ENCODE data around the gene TFIP11. TPM values are rescaled to one million over a fixed set of nuclear protein-coding genes. Genes with fewer than 3 reads are reported as not detected.

Gene TFIP11
- total RNA-seq, 2 experiments from 2014 or later, result 111 TPM

DNA sequence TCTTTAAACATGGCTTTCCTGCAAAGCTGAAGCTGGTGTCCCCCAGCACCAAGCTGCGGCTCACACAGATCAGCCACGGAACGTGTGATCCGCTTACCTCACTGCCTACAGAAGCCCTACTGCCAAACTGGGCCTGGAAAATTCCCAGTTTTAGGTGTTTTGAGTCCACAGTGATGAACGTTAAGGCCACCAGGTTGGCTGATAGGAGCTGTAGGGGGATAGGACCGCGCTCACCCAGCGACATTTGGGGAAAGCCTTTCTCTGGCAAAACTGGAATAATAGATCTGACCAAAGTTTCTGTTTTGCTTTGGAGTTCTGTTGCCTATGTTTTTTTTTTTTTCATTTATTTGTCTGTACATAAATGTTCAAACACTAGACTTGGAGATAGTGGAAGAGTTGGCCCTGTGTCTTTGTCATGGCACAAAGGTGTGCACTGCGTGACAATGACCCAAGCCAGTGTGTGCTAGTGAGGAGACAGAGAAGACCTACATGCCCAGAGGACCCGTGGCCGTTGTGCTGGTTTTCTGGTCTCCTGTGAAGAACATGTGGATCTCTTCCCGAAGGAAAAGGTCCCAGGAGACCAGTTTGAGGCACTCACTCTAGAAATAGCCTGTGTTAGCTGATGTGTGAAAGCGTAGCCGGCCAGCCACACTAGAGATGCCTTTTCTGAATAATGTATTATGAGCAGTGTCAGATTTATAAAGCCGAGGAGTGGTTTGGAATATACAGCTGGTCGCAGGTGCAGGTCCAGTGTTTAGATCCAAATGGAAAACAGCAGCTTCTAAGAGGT lies 68.2 kb downstream of the TFIP11 start:
- TF ChIP-seq, protein P1, sequence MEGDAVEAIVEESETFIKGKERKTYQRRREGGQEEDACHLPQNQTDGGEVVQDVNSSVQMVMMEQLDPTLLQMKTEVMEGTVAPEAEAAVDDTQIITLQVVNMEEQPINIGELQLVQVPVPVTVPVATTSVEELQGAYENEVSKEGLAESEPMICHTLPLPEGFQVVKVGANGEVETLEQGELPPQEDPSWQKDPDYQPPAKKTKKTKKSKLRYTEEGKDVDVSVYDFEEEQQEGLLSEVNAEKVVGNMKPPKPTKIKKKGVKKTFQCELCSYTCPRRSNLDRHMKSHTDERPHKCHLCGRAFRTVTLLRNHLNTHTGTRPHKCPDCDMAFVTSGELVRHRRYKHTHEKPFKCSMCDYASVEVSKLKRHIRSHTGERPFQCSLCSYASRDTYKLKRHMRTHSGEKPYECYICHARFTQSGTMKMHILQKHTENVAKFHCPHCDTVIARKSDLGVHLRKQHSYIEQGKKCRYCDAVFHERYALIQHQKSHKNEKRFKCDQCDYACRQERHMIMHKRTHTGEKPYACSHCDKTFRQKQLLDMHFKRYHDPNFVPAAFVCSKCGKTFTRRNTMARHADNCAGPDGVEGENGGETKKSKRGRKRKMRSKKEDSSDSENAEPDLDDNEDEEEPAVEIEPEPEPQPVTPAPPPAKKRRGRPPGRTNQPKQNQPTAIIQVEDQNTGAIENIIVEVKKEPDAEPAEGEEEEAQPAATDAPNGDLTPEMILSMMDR (IDR thresholded peaks at IDR 0.05), result no peak
- H3K4me1 Mint-ChIP-seq (ENCODE audit: low read depth), result no peaks in the 10 kb centered on the region
- no peak overlapping the region for H3K27ac Mint-ChIP-seq

DNA sequence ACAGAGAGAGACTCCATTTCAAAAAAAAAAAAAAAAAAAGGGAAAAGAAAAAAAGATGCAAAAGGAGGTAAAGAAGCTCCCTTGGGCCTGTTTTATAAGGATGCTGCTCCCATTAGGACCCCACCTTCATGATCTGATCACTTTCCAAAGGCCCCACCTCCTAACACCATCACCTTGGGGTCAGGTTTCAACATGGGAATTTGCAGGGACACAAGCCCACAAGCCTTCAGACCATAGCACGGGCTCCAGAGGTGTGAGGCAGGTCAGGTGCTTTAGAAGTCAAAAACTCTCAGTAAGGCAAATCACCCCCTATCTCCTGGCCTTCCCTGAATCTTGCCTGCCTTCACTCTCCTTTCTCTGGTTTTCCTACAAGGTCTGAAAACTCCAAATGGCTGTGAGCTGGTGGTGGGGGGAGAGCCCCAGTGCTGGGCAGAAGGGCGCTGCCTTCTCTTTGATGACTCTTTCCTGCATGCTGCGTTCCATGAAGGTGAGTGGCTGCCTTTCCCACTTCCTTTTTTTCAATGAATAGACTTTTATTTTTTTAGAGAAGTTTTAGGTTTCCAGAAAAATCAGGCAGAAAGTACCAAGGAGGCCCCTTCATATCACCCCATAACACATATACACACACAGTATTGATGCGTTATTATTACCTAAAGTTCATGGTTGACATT lies 70.1 kb downstream of the TFIP11 start:
- no peak for ATAC-seq (ENCODE audit: poor library complexity)
- CTCF ChIA-PET, result no interaction called here
- intact Hi-C loops (cut with DNase I, micrococcal nuclease), result no loop called here

More for the DNA sequence above, 68.2 kb downstream of the TFIP11 start:
- intact Hi-C loops (cut with DNase I, micrococcal nuclease), result no loop called here
- no peaks in the 10 kb centered on the region for H3K9me3 ChIP-seq (ENCODE audit: control insufficient read depth in 1 of 2, insufficient read depth in 1 of 2, low read length in 2 of 2)
- Mint-ChIP-seq H3K4me3 (no peak overlapping the region), H3K27me3 (no peaks in the 10 kb centered on the region), H3K36me3 (ENCODE audit: low read depth) (no peaks in the 10 kb centered on the region), H3K9me3 (no peaks in the 10 kb centered on the region)
- no peak for ATAC-seq (ENCODE audit: poor library complexity)
- no peak overlapping the region for H3K27ac ChIP-seq (ENCODE audit: low read depth in 1 of 2, low read length in 2 of 2)
- no peak overlapping the region for H3K4me3 ChIP-seq (ENCODE audit: low read length)
- ChIA-PET POLR2A (no interaction called here), CTCF (no interaction called here)
- H3K27me3 ChIP-seq (ENCODE audit: control insufficient read depth in 1 of 2, insufficient read depth in 2 of 2, low read length in 2 of 2), result no peaks in the 10 kb centered on the region
- DNase-seq, result no peak
- H3K36me3 ChIP-seq (ENCODE audit: insufficient read depth, low read length), result peaks cover 6% of the 10 kb centered on the region
- H3K4me1 ChIP-seq (ENCODE audit: insufficient read depth, low read length), result no peaks in the 10 kb centered on the region

More for the DNA sequence above, 70.1 kb downstream of the TFIP11 start:
- no peak for DNase-seq
- Mint-ChIP-seq H3K36me3 (ENCODE audit: low read depth) (no peaks in the 10 kb centered on the region), H3K27ac (no peak overlapping the region), H3K4me3 (no peak overlapping the region), H3K9me3 (no peaks in the 10 kb centered on the region), H3K27me3 (no peaks in the 10 kb centered on the region), H3K4me1 (ENCODE audit: low read depth) (no peaks in the 10 kb centered on the region)
- Histone ChIP-seq H3K27me3 (ENCODE audit: control insufficient read depth in 1 of 2, insufficient read depth in 2 of 2, low read length in 2 of 2) (no peaks in the 10 kb centered on the region), H3K27ac (ENCODE audit: low read depth in 1 of 2, low read length in 2 of 2) (no peak overlapping the region), H3K4me1 (ENCODE audit: insufficient read depth, low read length) (no peaks in the 10 kb centered on the region), H3K36me3 (ENCODE audit: insufficient read depth, low read length) (peaks cover 6% of the 10 kb centered on the region), H3K9me3 (ENCODE audit: control insufficient read depth in 1 of 2, insufficient read depth in 1 of 2, low read length in 2 of 2) (no peaks in the 10 kb centered on the region), H3K4me3 (ENCODE audit: low read length) (no peak overlapping the region)
- POLR2A ChIA-PET, result no interaction called here
- TF ChIP-seq, protein P1 (IDR thresholded peaks at IDR 0.05), result no peak

Small RNA genes lying within 50 kb of the gene (microRNA-seq; reads per million reads assigned to microRNA genes)
- 1.8 reads per million for gene MIR548J (ENCODE audit: borderline microRNAs expressed, borderline replicate concordance)

Other genes with a start within 250 kb of the TFIP11 start
- under 1 TPM; 0.70 to 0.85 TPM for gene ASPHD2, start 83.2 kb downstream of the TFIP11 start, total RNA-seq
- gene HPS4, start 28.7 kb downstream of the TFIP11 start, total RNA-seq, result 10 to 100 TPM; 61.6 to 67.0 TPM
- 10 to 100 TPM; 25.8 to 27.2 TPM for gene SRRD, start 28.6 kb downstream of the TFIP11 start, total RNA-seq
- 1 to 10 TPM; 7.2 to 7.4 TPM for gene TPST2, start 77.7 kb upstream of the TFIP11 start, total RNA-seq
- gene CRYBB1, start 105.6 kb upstream of the TFIP11 start, total RNA-seq, result not detected
- not detected for gene CRYBA4, start 109.5 kb upstream of the TFIP11 start, total RNA-seq
- 10 to 100 TPM; 26.8 to 27.2 TPM for gene MIAT, start 145.1 kb upstream of the TFIP11 start, total RNA-seq

Data from CD4-positive, alpha-beta T cell (primary cell).